IMR-90 (cell line): ENCODE results near the gene PPOX. TPM values are rescaled to one million over a fixed set of nuclear protein-coding genes. Genes with fewer than 3 reads are reported as not detected.

Experiments
- ATAC-seq: fragments of 200-7000 bp; cut with Tn5 transposase; 2 replicates; pipeline ENCODE4 v1.9.1; 2020; ENCODE audit warnings: low read depth, mild to moderate bottlenecking, moderate library complexity
- BruUV-seq: library from RNA; stranded (reverse); fragments of 400-500 nt; replicated peaks from 2 replicates; lab custom pipeline; 2021; lab: Mats Ljungman, UMichigan
- CTCF ChIA-PET: fragments of 300-600 bp; formaldehyde crosslinking; extraction: SDS; loops from one replicate; lab custom pipeline; 2021; ENCODE audit warnings: antibody characterized with exemption; lab: Yijun Ruan, JAX
- POLR2A ChIA-PET: fragments of 300-600 bp; sonication (Branson Sonifier 250); formaldehyde crosslinking; loops from one replicate; lab custom pipeline; 2022; ENCODE audit warnings: antibody characterized with exemption; ENCODE audit not compliant: unreplicated experiment; lab: Charles Lee
- DNase-seq: peaks from one replicate; pipeline ENCODE4 v3.0.0; 2013
- H2AFZ ChIP-seq: replicated peaks from 2 replicates; pipeline ENCODE3; 2013; ENCODE audit warnings: low read length, mild to moderate bottlenecking; ENCODE audit not compliant: poor library complexity
- H2AK5ac ChIP-seq: 2 replicates; pipeline ENCODE4 v1.6.1; 2013; ENCODE audit warnings: low read depth, low read length, inconsistent platforms
- H2AK9ac ChIP-seq: replicated peaks from 2 replicates; pipeline ENCODE3; 2013; ENCODE audit warnings: mild to moderate bottlenecking, low read depth, low read length, moderate library complexity; ENCODE audit not compliant: poor library complexity
- H2BK120ac ChIP-seq: 2 replicates; pipeline ENCODE4 v1.6.1; 2013; ENCODE audit warnings: low read depth, low read length, inconsistent platforms
- H2BK15ac ChIP-seq: 3 replicates; pipeline ENCODE4 v1.6.1; 2013; ENCODE audit warnings: low read depth, low read length, inconsistent platforms
- H2BK20ac ChIP-seq: 2 replicates; pipeline ENCODE4 v1.6.1; 2013; ENCODE audit warnings: low read depth, mild to moderate bottlenecking, inconsistent platforms, low read length, moderate library complexity
- H2BK5ac ChIP-seq: 2 replicates; pipeline ENCODE4 v1.6.1; 2013; ENCODE audit warnings: mild to moderate bottlenecking, low read depth, low read length, inconsistent platforms; ENCODE audit not compliant: poor library complexity, severe bottlenecking
- H3K14ac ChIP-seq: replicated peaks from 2 replicates; pipeline ENCODE4 v1.6.1; 2013; ENCODE audit warnings: low read depth, low read length, inconsistent platforms
- H3K18ac ChIP-seq: 2 replicates; pipeline ENCODE4 v1.6.1; 2013; ENCODE audit warnings: low read depth, low read length, control low read depth
- H3K23ac ChIP-seq: 2 replicates; pipeline ENCODE4 v1.6.1; 2013; ENCODE audit warnings: low read depth, low read length, inconsistent platforms
- H3K27ac ChIP-seq: 2 replicates; pipeline ENCODE4 v1.5.1; 2013; ENCODE audit warnings: mild to moderate bottlenecking, control low read depth, low read length; ENCODE audit not compliant: insufficient read depth
- H3K27me3 ChIP-seq: 2 replicates; pipeline ENCODE4 v1.6.1; 2013; ENCODE audit warnings: low read length; ENCODE audit not compliant: control insufficient read depth, insufficient read depth
- H3K36me3 ChIP-seq: 2 replicates; pipeline ENCODE4 v1.6.1; 2013; ENCODE audit warnings: low read length, mixed read lengths; ENCODE audit not compliant: control insufficient read depth, insufficient read depth
- H3K4ac ChIP-seq: 2 replicates; pipeline ENCODE4 v1.6.1; 2013; ENCODE audit warnings: low read depth, low read length, inconsistent platforms
- H3K4me1 ChIP-seq: 2 replicates; pipeline ENCODE4 v1.6.1; 2013; ENCODE audit warnings: low read length, mixed read lengths; ENCODE audit not compliant: control insufficient read depth, insufficient read depth
- H3K4me2 ChIP-seq: 2 replicates; pipeline ENCODE4 v1.6.1; 2013; ENCODE audit warnings: low read depth, mild to moderate bottlenecking, control low read depth, low read length, moderate library complexity
- H3K4me3 ChIP-seq: 2 replicates; pipeline ENCODE4 v1.5.1; 2013; ENCODE audit warnings: low read depth, mild to moderate bottlenecking, control low read depth, low read length, moderate library complexity; ENCODE audit not compliant: insufficient read depth
- H3K56ac ChIP-seq: 2 replicates; pipeline ENCODE4 v1.6.1; 2013; ENCODE audit warnings: low read length, inconsistent platforms; ENCODE audit not compliant: insufficient read depth; ENCODE audit errors: extremely low read depth
- H3K79me1 ChIP-seq, 2 experiments: 2 replicates each; pipeline ENCODE4 v1.6.1; 2013; ENCODE audit warnings: low read length in 2 of 2, inconsistent platforms in 1 of 2, low read depth in 1 of 2
- H3K9ac ChIP-seq: 2 replicates; pipeline ENCODE4 v1.6.1; 2013; ENCODE audit warnings: low read depth, low read length, control low read depth
- H3K9me1 ChIP-seq: 2 replicates; pipeline ENCODE4 v1.6.1; 2013; ENCODE audit warnings: low read length, inconsistent platforms; ENCODE audit not compliant: insufficient read depth
- H3K9me3 ChIP-seq: 2 replicates; pipeline ENCODE4 v1.6.1; 2013; ENCODE audit warnings: low read length; ENCODE audit not compliant: control insufficient read depth, insufficient read depth
- H4K20me1 ChIP-seq: 2 replicates; pipeline ENCODE4 v1.6.1; 2013; ENCODE audit warnings: low read length, inconsistent platforms; ENCODE audit not compliant: insufficient read depth
- H4K5ac ChIP-seq: 2 replicates; pipeline ENCODE4 v1.6.1; 2013; ENCODE audit warnings: mild to moderate bottlenecking, low read depth, low read length, control low read depth
- H4K8ac ChIP-seq, 2 experiments: 2 replicates each; pipeline ENCODE4 v1.6.1; 2013; ENCODE audit warnings: low read depth in 2 of 2, low read length in 2 of 2, control low read depth in 1 of 2, inconsistent platforms in 1 of 2
- H4K91ac ChIP-seq: 2 replicates; pipeline ENCODE4 v1.6.1; 2013; ENCODE audit warnings: low read depth, low read length, inconsistent platforms; ENCODE audit not compliant: insufficient read depth
- CEBPB ChIP-seq: IDR thresholded peaks from 2 replicates; pipeline ENCODE4 v1.6.1; 2012; ENCODE audit warnings: low read depth, low read length, improper control_type of control experiment
- ELK1 ChIP-seq: fragments of 150-350 bp; IDR thresholded peaks from 2 replicates; pipeline ENCODE4 v1.6.1; 2016; ENCODE audit warnings: low read depth, mild to moderate bottlenecking, low read length, moderate library complexity, borderline replicate concordance
- FOS ChIP-seq: fragments of 150-350 bp; IDR thresholded peaks from 2 replicates; pipeline ENCODE4 v1.6.1; 2016; ENCODE audit warnings: low read depth, low read length
- MAFK ChIP-seq: IDR thresholded peaks from 2 replicates; pipeline ENCODE4 v1.6.1; 2012; ENCODE audit warnings: low read depth, low read length, improper control_type of control experiment
- NFE2L2 ChIP-seq: fragments of 150-350 bp; IDR thresholded peaks from 2 replicates; pipeline ENCODE4 v1.6.1; 2016; ENCODE audit warnings: low read depth, mild to moderate bottlenecking, low read length
- POLR2A ChIP-seq: IDR thresholded peaks from 2 replicates; pipeline ENCODE4 v1.6.1; 2012; ENCODE audit warnings: mild to moderate bottlenecking, low read depth, low read length
- RAD21 ChIP-seq: IDR thresholded peaks from 2 replicates; pipeline ENCODE4 v1.6.1; 2012; ENCODE audit warnings: low read length, improper control_type of control experiment
- RFX5 ChIP-seq: IDR thresholded peaks from 2 replicates; pipeline ENCODE4 v1.8.0; 2012; ENCODE audit warnings: low read depth, mild to moderate bottlenecking, low read length, moderate library complexity
- SMC3 ChIP-seq: fragments of 150-350 bp; IDR thresholded peaks from 2 replicates; pipeline ENCODE4 v1.6.1; 2016; ENCODE audit warnings: low read depth, mild to moderate bottlenecking, antibody characterized with exemption, low read length, moderate library complexity
- WGBS, 2 experiments: methylation state at CpG; one replicate each; pipeline versions ENCODE4 v1.1.5 to v1.1.7; 2013; ENCODE audit warnings: missing lambda C conversion rate in 2 of 2; ENCODE audit not compliant: insufficient read length in 1 of 2; ENCODE audit errors: extremely low coverage in 2 of 2; 5-methylcytosine and 5-hydroxymethylcytosine counted together
- dilution Hi-C: fragments of 300-500 bp; cut with HindIII; formaldehyde crosslinking; loops from one replicate; pipeline ENCODE4 v1.14.3; 2018; ENCODE audit warnings: low sequenced_read_pairs; ENCODE audit not compliant: unreplicated experiment
- in situ Hi-C: fragments of 300-500 bp; cut with MboI; formaldehyde crosslinking; loops from 3 replicates; pipeline ENCODE4 v1.14.3; 2019; ENCODE audit warnings: low sequenced_read_pairs, inconsistent platforms, mixed read lengths
- intact Hi-C: fragments of 100-400 bp; cut with micrococcal nuclease; formaldehyde crosslinking; loops from 2 replicates; pipeline ENCODE4 v1.10.0; 2022
- polyA plus RNA-seq, 3 experiments: library from polyadenylated mRNA; depleted of rRNA; stranded (reverse); fragments of >200 nt; gene quantifications; 2 replicates each; pipeline ENCODE4 v1.2.3, GENCODE V29; 2012; ENCODE audit warnings: low replicate concordance in 1 of 3
- total RNA-seq: library from RNA; depleted of rRNA; stranded (reverse); fragments of >200 nt; gene quantifications from 2 replicates; pipeline ENCODE4 v1.2.3, GENCODE V29; 2012

PPOX gene
- total and polyA plus RNA-seq, 2 of the 4 experiments (the other 2 are of a cell fraction) = 6.1 to 14.3 TPM

- Histone ChIP-seq H3K27me3 (no peaks in the 10 kb centered on the region), H3K14ac (no peak overlapping the region), H3K9me1 (peaks cover 9% of the 10 kb centered on the region), H4K8ac (no peak overlapping the region), H3K27ac (no peak overlapping the region), H2BK5ac (no peak overlapping the region), H2BK15ac (no peak overlapping the region), H3K4ac (no peak overlapping the region), H3K23ac (no peak overlapping the region), H3K36me3 (peaks cover 33% of the 10 kb centered on the region), H3K9ac (no peak overlapping the region), H4K20me1 (no peaks in the 10 kb centered on the region), H3K4me1 (peaks cover 7% of the 10 kb centered on the region), H3K56ac (no peak overlapping the region), H3K4me3 (no peak overlapping the region), H3K4me2 (no peak overlapping the region), H2BK20ac (no peak overlapping the region), H4K91ac (no peak overlapping the region), H3K18ac (no peak overlapping the region), H4K5ac (no peak overlapping the region), H2AK5ac (no peak overlapping the region), H3K79me1 (peaks cover 16 to 34% of the 10 kb centered on the region in 2 experiments), H2BK120ac (no peak overlapping the region), H3K9me3 (no peaks in the 10 kb centered on the region), H2AK9ac (no peak overlapping the region), H2AFZ (no peak overlapping the region)
- ATAC-seq (no peak), DNase-seq (no peak)
- ChIA-PET POLR2A (no interaction called here), CTCF (no interaction called here)
- TF ChIP-seq CEBPB (no peak), RFX5 (no peak), RAD21 (no peak), POLR2A (no peak), SMC3 (no peak), ELK1 (no peak), MAFK (no peak), NFE2L2 (no peak), FOS (no peak)
- in situ Hi-C loops = no loop called here
- dilution Hi-C loops = no loop called here
- 88% methylated on average over 4 of the region's 7 CpGs; no CpG with 5 or more reads in 1 of the 2 experiments for whole genome bisulfite sequencing, 2 experiments
- intact Hi-C loops = no loop called here
- no TSS peak for BruUV-seq
These were observed 4.2 kb upstream of the PPOX start for GRCh38 chr1:161162052-161162451.
